ENCODE data around the gene APOB. TPM values are rescaled to one million over a fixed set of nuclear protein-coding genes. Genes with fewer than 3 reads are reported as not detected.

APOB gene
- polyA plus RNA-seq, 3 donors from 2014 or later, result not detected

GRCh38 chr2:21055879-21056790 is 12.3 kb upstream of the APOB start:
- no peak for DNase-seq
- no peaks in the 10 kb centered on the region for H3K4me1 Mint-ChIP-seq
- H3K36me3 Mint-ChIP-seq, result no peaks in the 10 kb centered on the region
- no peak overlapping the region for H3K4me3 Mint-ChIP-seq
- peaks cover 0 to 6% (median 6%) of the 10 kb centered on the region in 3 donors for H3K27me3 Mint-ChIP-seq (ENCODE audit: low read depth in 3 of 3)
- no peak overlapping the region for H3K27ac Mint-ChIP-seq
- H3K9me3 Mint-ChIP-seq, result no peaks in the 10 kb centered on the region

GRCh38 chr2:21055451-21055850 is 11.6 kb upstream of the APOB start:
- Mint-ChIP-seq H3K9me3 (no peaks in the 10 kb centered on the region), H3K36me3 (no peaks in the 10 kb centered on the region), H3K27ac (no peak overlapping the region), H3K4me3 (no peak overlapping the region), H3K4me1 (no peaks in the 10 kb centered on the region), H3K27me3 (ENCODE audit: low read depth in 3 of 3) (peaks cover 0 to 6% (median 6%) of the 10 kb centered on the region in 3 donors)
- DNase-seq, result no peak

GRCh38 chr2:21054011-21054410 is 10.1 kb upstream of the APOB start:
- no peak for DNase-seq
- H3K36me3 Mint-ChIP-seq, result no peaks in the 10 kb centered on the region
- H3K27me3 Mint-ChIP-seq (ENCODE audit: low read depth in 3 of 3), result peaks cover 0 to 8% (median 4%) of the 10 kb centered on the region in 3 donors
- H3K4me1 Mint-ChIP-seq, result no peaks in the 10 kb centered on the region
- no peak overlapping the region for H3K4me3 Mint-ChIP-seq
- no peak overlapping the region for H3K27ac Mint-ChIP-seq
- H3K9me3 Mint-ChIP-seq, result no peaks in the 10 kb centered on the region

- H3K4me1 Mint-ChIP-seq, result no peaks in the 10 kb centered on the region
- H3K4me3 Mint-ChIP-seq, result no peak overlapping the region
- DNase-seq, result no peak
- H3K27ac Mint-ChIP-seq, result no peak overlapping the region
- no peaks in the 10 kb centered on the region for H3K36me3 Mint-ChIP-seq
- H3K9me3 Mint-ChIP-seq, result no peaks in the 10 kb centered on the region
- peaks cover 0 to 8% (median 6%) of the 10 kb centered on the region in 3 donors for H3K27me3 Mint-ChIP-seq (ENCODE audit: low read depth in 3 of 3)
Measured at GRCh38 chr2:21052044-21052443, 8.2 kb upstream of the APOB start.

GRCh38 chr2:21050164-21050563 is 6.3 kb upstream of the APOB start:
- no peaks in the 10 kb centered on the region for H3K36me3 Mint-ChIP-seq
- peaks cover 4 to 8% (median 6%) of the 10 kb centered on the region in 3 donors for H3K27me3 Mint-ChIP-seq (ENCODE audit: low read depth in 3 of 3)
- H3K4me1 Mint-ChIP-seq, result no peaks in the 10 kb centered on the region
- H3K27ac Mint-ChIP-seq, result no peak overlapping the region
- no peaks in the 10 kb centered on the region for H3K9me3 Mint-ChIP-seq
- no peak for DNase-seq
- no peak overlapping the region for H3K4me3 Mint-ChIP-seq

- DNase-seq, result no peak
- Mint-ChIP-seq H3K27me3 (ENCODE audit: low read depth in 3 of 3) (peaks cover 4 to 8% (median 8%) of the 10 kb centered on the region in 3 donors), H3K36me3 (no peaks in the 10 kb centered on the region), H3K9me3 (no peaks in the 10 kb centered on the region), H3K27ac (no peak overlapping the region), H3K4me1 (peaks cover 3 to 5% of the 10 kb centered on the region in 2 donors), H3K4me3 (no peak overlapping the region)
Measured at GRCh38 chr2:21047141-21048009, 3.5 kb upstream of the APOB start.

GRCh38 chr2:21046506-21046905 is 2.6 kb upstream of the APOB start:
- DNase-seq, result no peak
- peaks cover 3 to 5% of the 10 kb centered on the region in 2 donors for H3K4me1 Mint-ChIP-seq
- no peak overlapping the region for H3K4me3 Mint-ChIP-seq
- no peak overlapping the region for H3K27ac Mint-ChIP-seq
- peaks cover 4 to 8% (median 7%) of the 10 kb centered on the region in 3 donors for H3K27me3 Mint-ChIP-seq (ENCODE audit: low read depth in 3 of 3)
- no peaks in the 10 kb centered on the region for H3K36me3 Mint-ChIP-seq
- H3K9me3 Mint-ChIP-seq, result no peaks in the 10 kb centered on the region

- H3K4me3 Mint-ChIP-seq, result no peak overlapping the region
- no peak for DNase-seq
- peaks cover 3 to 5% of the 10 kb centered on the region in 2 donors for H3K4me1 Mint-ChIP-seq
- H3K27me3 Mint-ChIP-seq (ENCODE audit: low read depth in 3 of 3), result peaks cover 4 to 7% (median 7%) of the 10 kb centered on the region in 3 donors
- no peaks in the 10 kb centered on the region for H3K36me3 Mint-ChIP-seq
- H3K27ac Mint-ChIP-seq, result no peak overlapping the region
- H3K9me3 Mint-ChIP-seq, result no peaks in the 10 kb centered on the region
Measured at GRCh38 chr2:21044694-21045371, 960 bp upstream of the APOB start.

- DNase-seq, result peak; percentile 25 to 47 (median 34)
- H3K27me3 Mint-ChIP-seq (ENCODE audit: low read depth in 3 of 3), result peaks cover 3 to 6% (median 4%) of the 10 kb centered on the region in 3 donors
- H3K27ac Mint-ChIP-seq, result no peak overlapping the region
- no peaks in the 10 kb centered on the region for H3K36me3 Mint-ChIP-seq
- H3K4me1 Mint-ChIP-seq, result peaks cover 3 to 5% of the 10 kb centered on the region in 2 donors
- H3K9me3 Mint-ChIP-seq, result no peaks in the 10 kb centered on the region
- peak overlapping the region in 3 of 5 donors; percentile 52 to 66 (median 61) for H3K4me3 Mint-ChIP-seq
Measured at GRCh38 chr2:21042958-21043743, 722 bp downstream of the APOB start.

GRCh38 chr2:21042708-21042957 is 1.2 kb downstream of the APOB start:
- Mint-ChIP-seq H3K4me3 (no peak overlapping the region), H3K27me3 (ENCODE audit: low read depth in 3 of 3) (peaks cover 3 to 6% (median 4%) of the 10 kb centered on the region in 3 donors), H3K9me3 (no peaks in the 10 kb centered on the region), H3K36me3 (no peaks in the 10 kb centered on the region), H3K27ac (no peak overlapping the region), H3K4me1 (peaks cover 3 to 5% of the 10 kb centered on the region in 2 donors)
- DNase-seq, result no peak

GRCh38 chr2:21041943-21042707 is 1.7 kb downstream of the APOB start:
- H3K36me3 Mint-ChIP-seq, result no peaks in the 10 kb centered on the region
- H3K4me3 Mint-ChIP-seq, result no peak overlapping the region
- DNase-seq, result no peak
- no peak overlapping the region for H3K27ac Mint-ChIP-seq
- H3K9me3 Mint-ChIP-seq, result no peaks in the 10 kb centered on the region
- peaks cover 3 to 5% of the 10 kb centered on the region in 2 donors for H3K4me1 Mint-ChIP-seq
- peaks cover 3 to 6% (median 4%) of the 10 kb centered on the region in 3 donors for H3K27me3 Mint-ChIP-seq (ENCODE audit: low read depth in 3 of 3)

- no peak for DNase-seq
- Mint-ChIP-seq H3K4me3 (no peak overlapping the region), H3K9me3 (no peaks in the 10 kb centered on the region), H3K27me3 (ENCODE audit: low read depth in 3 of 3) (peaks cover 3 to 6% (median 4%) of the 10 kb centered on the region in 3 donors), H3K4me1 (peaks cover 3 to 5% of the 10 kb centered on the region in 2 donors), H3K27ac (no peak overlapping the region), H3K36me3 (no peaks in the 10 kb centered on the region)
Measured at GRCh38 chr2:21041462-21041861, 2.4 kb downstream of the APOB start.
